Keratinocyte (primary cell): ENCODE results near the gene S100B.

Source experiments
- EZH2 ChIP-seq: IDR thresholded peaks from one replicate; pipeline ENCODE4 v1.6.1; 2012; ENCODE audit warnings: inconsistent platforms, mild to moderate bottlenecking, low read length, moderate library complexity
- TF ChIP-seq, protein P1 (sequence below), 3 experiments: IDR thresholded peaks in 1 of 3; conservative IDR thresholded peaks in 1 of 3; optimal IDR thresholded peaks in 1 of 3; 2 replicates in 2 of 3; 3 replicates in 1 of 3; pipeline versions ENCODE3 to v1.5.1; 2011; ENCODE audit warnings: low read length in 3 of 3, mild to moderate bottlenecking in 3 of 3, moderate library complexity in 2 of 3, control low read depth in 1 of 3, inconsistent platforms in 1 of 3; ENCODE audit not compliant: insufficient read depth in 2 of 3; ENCODE audit errors: extremely low read depth in 1 of 3

DNA sequence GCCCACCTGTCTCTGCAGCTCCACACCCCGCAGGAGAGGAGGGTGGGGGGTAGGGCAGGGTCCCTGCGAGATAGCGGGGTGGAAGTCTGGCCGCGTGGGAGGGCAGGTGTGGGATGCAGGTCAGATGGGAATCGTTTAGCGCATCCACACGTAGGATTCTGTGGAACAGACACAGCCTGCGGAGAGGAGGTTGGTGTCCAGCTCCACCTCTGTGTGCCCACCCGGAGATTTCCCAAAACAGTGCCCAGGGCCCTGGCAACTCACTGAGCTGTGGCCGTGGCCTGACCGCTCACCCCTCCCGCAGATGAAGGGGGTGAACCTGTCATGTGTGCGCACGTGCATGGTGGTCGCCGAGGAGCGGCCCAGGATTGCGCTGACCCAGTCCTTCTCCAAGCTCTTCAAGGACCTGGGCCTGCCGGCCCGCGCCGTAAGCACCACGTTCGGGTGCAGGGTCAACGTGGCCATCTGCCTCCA, 46.9 kb downstream of the S100B start:
- TF ChIP-seq, protein P1, sequence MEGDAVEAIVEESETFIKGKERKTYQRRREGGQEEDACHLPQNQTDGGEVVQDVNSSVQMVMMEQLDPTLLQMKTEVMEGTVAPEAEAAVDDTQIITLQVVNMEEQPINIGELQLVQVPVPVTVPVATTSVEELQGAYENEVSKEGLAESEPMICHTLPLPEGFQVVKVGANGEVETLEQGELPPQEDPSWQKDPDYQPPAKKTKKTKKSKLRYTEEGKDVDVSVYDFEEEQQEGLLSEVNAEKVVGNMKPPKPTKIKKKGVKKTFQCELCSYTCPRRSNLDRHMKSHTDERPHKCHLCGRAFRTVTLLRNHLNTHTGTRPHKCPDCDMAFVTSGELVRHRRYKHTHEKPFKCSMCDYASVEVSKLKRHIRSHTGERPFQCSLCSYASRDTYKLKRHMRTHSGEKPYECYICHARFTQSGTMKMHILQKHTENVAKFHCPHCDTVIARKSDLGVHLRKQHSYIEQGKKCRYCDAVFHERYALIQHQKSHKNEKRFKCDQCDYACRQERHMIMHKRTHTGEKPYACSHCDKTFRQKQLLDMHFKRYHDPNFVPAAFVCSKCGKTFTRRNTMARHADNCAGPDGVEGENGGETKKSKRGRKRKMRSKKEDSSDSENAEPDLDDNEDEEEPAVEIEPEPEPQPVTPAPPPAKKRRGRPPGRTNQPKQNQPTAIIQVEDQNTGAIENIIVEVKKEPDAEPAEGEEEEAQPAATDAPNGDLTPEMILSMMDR (optimal IDR thresholded peaks at IDR 0.05 in 1 of 3, IDR thresholded peaks at IDR 0.05 in 1 of 3, conservative IDR thresholded peaks at IDR 0.05 in 1 of 3; ENCODE audit: extremely low read depth in 1 of 3, insufficient read depth in 2 of 3, low read length in 3 of 3), result no peak
- TF ChIP-seq EZH2, result no peak
